ENCODE measurements around the gene RELT. TPM values are rescaled to one million over a fixed set of nuclear protein-coding genes. Genes with fewer than 3 reads are reported as not detected.

Gene RELT
- total RNA-seq, 1 donor from 2014 or later = 37.6 TPM

DNA sequence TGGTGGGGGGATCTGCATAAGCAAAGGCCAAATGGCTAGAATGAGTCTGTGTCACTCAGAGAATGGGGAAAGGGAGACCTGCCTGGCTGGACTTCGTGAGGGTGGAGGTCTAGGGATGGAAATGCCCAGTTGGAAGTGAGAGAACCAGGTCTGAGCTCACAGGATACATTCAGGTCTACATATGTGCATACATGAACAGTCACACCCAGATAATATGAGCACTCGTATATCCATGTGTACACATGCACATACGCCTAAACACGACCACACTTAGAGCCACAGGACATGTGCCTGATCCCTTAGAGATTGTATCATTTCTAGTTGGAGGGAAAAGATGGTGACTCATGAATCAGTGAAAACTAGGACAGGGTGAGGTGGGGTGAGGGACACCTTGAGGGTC lies 21.1 kb upstream of the RELT start:
- no peaks in the 10 kb centered on the region for H3K9me3 Mint-ChIP-seq
- no peak overlapping the region for H3K27ac Mint-ChIP-seq
- H3K36me3 Mint-ChIP-seq (ENCODE audit: low read depth) = no peaks in the 10 kb centered on the region
- no peak for DNase-seq (ENCODE audit: low spot score)
- intact Hi-C loops (cut with micrococcal nuclease) = no loop called here
- H3K4me3 Mint-ChIP-seq = no peak overlapping the region
- peaks cover 6% of the 10 kb centered on the region for H3K27me3 Mint-ChIP-seq (ENCODE audit: insufficient read depth)
- peaks cover 22% of the 10 kb centered on the region for H3K4me1 Mint-ChIP-seq (ENCODE audit: low read depth)

DNA sequence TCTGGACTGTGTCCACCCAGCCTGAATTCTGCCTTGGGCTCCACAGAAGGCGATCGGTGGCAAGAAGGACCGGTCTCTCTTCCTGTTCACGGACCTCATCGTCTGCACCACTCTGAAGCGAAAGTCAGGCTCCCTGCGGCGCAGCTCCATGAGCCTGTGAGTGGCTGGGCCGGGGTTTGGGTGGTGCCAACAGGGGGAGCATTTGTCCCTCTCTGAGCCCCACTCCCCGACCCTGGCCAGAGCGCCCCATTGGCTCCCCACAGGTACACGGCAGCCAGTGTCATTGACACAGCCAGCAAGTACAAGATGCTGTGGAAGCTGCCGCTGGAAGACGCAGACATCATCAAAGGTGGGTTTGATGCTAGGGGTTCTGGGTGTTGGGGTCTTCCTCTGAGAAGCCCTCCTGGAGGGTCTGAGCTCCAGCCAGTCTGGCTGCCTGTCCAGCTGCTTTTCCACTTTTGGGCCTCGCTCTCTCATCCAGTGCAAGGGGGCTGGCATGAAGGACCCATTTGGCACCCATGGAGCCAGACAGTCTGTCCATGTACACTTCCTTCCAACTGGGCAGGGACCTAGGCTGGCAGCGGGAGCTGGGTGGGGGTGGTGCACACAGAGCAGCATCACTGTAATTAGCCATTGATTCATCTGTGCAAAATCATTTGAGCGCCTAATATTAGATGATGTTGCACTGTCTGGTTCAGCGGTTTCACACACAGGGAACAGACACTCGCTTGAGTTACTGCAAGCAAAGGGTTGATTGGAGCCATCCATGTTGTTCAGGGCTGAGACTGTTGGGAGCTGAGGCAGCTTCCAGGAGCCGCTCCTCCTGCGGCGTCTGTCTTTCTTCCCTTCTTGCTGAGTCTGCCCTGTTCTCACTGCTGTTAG lies 19.0 kb upstream of the RELT start:
- Mint-ChIP-seq H3K4me1 (ENCODE audit: low read depth) (peaks cover 7% of the 10 kb centered on the region), H3K27ac (no peak overlapping the region), H3K4me3 (no peak overlapping the region), H3K36me3 (ENCODE audit: low read depth) (no peaks in the 10 kb centered on the region), H3K27me3 (ENCODE audit: insufficient read depth) (peaks cover 6% of the 10 kb centered on the region), H3K9me3 (no peaks in the 10 kb centered on the region)
- intact Hi-C loops (cut with micrococcal nuclease) = no loop called here
- no peak for DNase-seq (ENCODE audit: low spot score)

DNA sequence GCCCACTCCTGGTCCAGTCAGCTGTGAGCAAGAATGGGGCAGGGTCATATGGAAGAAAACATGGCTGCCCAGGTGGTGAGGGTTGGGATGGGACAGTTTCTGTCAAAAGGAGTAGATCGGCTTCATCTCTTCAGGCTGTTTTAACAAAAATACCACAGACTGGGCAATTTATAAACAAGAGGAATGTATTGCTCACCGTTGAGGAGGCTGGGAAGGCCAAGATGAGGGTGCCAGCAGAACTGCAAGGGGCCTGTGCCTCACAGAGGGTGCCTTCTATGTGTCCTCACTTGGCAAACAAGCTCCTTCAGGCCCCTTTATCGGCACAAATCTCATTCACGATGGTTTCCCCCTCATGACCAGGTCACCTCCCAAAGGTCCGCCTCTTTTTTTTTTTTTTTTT lies 18.1 kb upstream of the RELT start:
- DNase-seq (ENCODE audit: low spot score) = no peak
- Mint-ChIP-seq H3K27me3 (ENCODE audit: insufficient read depth) (peaks cover 4% of the 10 kb centered on the region), H3K27ac (no peak overlapping the region), H3K9me3 (no peaks in the 10 kb centered on the region), H3K36me3 (ENCODE audit: low read depth) (no peaks in the 10 kb centered on the region), H3K4me3 (no peak overlapping the region), H3K4me1 (ENCODE audit: low read depth) (peaks cover 7% of the 10 kb centered on the region)
- intact Hi-C loops (cut with micrococcal nuclease) = no loop called here

DNA sequence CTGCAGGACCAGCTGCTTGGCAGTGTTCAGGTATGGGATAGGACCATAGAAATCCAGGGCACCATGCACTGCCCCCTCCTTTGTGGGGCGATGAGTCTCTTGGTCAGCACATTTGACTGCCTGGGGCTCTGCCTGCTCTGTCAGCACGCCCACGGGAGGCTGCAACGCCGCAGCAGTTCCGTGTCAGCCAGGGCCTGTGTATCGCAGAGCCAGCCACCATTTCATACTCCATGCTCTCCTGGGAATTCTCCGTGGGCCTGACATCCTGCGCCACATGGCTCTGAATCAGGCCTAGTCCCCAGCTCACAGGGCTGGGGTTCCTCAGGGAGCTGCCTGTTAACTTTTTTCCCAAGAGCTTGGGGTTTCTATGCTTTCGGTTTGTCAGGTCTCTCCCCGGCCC lies 16.9 kb upstream of the RELT start:
- intact Hi-C loops (cut with micrococcal nuclease) = no loop called here
- Mint-ChIP-seq H3K4me3 (no peak overlapping the region), H3K9me3 (no peaks in the 10 kb centered on the region), H3K27ac (no peak overlapping the region), H3K27me3 (ENCODE audit: insufficient read depth) (peaks cover 4% of the 10 kb centered on the region), H3K36me3 (ENCODE audit: low read depth) (no peaks in the 10 kb centered on the region), H3K4me1 (ENCODE audit: low read depth) (no peaks in the 10 kb centered on the region)
- no peak for DNase-seq (ENCODE audit: low spot score)

DNA sequence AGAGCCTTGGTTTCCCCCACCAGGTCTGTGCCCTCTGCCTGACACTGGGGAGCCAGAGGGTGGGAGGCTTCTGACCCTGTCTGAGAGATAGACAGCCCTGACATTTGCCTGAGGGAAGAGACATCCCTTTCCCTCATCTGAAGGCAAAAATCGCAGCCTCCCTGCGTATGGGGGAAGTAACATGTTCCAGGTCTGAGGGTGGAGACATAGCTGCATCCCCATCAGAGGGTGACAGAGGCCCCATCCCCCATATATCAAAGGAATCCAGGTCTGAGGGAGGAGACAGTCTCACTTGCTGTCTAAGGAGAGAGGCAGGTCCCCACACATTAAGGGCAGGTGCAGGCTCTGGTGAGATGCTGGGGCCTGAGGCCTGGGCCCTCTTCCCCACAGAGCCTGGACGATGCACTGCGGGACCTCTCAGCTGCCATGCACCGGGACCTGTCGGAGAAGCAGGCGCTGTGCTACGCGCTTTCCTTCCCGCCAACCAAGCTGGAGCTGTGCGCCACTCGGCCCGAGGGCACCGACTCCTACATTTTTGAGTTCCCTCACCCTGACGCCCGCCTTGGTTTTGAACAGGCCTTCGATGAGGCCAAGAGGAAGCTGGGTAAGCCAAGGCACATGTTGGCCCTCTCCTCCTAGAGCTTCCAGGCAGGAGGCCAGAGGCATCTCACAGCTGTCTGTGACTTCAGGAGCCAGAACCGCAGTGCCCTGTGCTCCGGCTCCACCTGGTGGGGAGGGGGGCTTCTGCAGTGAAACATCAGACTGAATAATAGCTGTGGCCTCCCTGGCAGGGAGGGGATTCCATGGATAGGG lies 16.1 kb upstream of the RELT start:
- DNase-seq (ENCODE audit: low spot score) = no peak
- Mint-ChIP-seq H3K9me3 (no peaks in the 10 kb centered on the region), H3K4me3 (no peak overlapping the region), H3K4me1 (ENCODE audit: low read depth) (no peaks in the 10 kb centered on the region), H3K27ac (no peak overlapping the region), H3K27me3 (ENCODE audit: insufficient read depth) (peaks cover 2% of the 10 kb centered on the region), H3K36me3 (ENCODE audit: low read depth) (no peaks in the 10 kb centered on the region)
- intact Hi-C loops (cut with micrococcal nuclease) = no loop called here

DNA sequence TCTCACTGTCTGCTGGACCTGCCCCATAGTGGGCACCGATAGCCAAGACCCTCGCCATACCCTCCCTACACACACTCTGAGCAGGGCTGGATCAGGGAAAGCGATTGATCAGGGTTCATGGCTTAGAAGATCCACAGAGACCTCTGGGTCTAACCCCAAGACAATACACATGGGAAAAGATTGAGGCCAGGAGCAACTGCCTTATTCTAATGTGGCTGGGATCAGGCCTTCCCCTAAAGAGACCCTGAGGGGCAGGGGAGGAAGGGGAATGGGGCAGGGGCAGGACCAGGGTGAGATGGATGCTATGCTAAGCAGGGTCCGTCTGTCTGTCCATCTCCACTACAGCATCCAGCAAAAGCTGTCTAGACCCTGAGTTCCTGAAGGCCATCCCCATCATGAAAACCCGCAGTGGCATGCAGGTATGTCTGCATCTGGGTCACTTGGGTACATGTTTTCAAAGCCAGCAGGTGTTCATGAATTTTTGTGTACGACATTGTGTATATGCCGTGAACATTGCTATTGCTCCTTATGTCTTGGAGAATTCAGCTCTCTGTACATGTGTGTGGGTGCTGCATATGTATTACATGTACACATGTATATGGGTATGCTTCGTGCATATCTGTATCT lies 15.3 kb upstream of the RELT start:
- DNase-seq (ENCODE audit: low spot score) = no peak
- H3K36me3 Mint-ChIP-seq (ENCODE audit: low read depth) = no peaks in the 10 kb centered on the region
- H3K4me3 Mint-ChIP-seq = no peak overlapping the region
- H3K27ac Mint-ChIP-seq = no peak overlapping the region
- no peaks in the 10 kb centered on the region for H3K9me3 Mint-ChIP-seq
- H3K27me3 Mint-ChIP-seq (ENCODE audit: insufficient read depth) = peaks cover 2% of the 10 kb centered on the region
- intact Hi-C loops (cut with micrococcal nuclease) = no loop called here
- peaks cover 3% of the 10 kb centered on the region for H3K4me1 Mint-ChIP-seq (ENCODE audit: low read depth)

DNA sequence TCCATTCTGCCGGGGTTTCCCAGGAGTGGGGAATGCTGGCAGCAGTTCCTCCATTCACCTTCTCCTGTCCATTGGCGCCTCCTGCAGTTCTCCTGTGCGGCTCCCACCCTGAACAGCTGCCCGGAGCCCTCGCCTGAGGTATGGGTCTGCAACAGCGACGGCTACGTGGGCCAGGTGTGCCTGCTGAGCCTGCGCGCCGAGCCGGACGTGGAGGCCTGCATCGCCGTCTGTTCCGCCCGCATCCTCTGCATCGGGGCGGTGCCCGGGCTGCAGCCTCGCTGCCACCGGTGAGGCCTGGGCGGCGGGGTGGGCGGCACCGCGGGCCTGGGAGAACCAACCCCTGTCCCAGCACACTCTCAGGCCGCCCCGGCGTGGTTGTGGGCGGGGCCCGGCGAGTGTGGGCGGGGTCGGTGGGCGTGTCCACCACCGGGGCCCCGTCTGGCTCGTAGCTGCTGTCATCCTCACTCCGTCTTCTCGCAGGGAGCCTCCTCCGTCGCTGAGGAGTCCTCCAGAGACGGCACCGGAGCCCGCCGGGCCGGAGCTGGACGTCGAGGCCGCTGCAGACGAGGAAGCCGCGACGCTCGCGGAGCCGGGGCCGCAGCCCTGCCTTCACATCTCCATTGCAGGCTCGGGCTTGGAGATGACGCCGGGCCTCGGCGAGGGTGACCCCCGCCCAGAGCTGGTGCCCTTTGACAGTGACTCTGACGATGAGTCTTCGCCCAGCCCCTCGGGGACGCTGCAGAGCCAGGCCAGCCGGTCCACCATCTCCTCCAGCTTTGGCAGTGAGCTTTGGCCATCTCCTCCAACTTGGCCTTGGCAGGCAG lies 14.0 kb upstream of the RELT start:
- no peak overlapping the region for H3K4me3 Mint-ChIP-seq
- intact Hi-C loops (cut with micrococcal nuclease) = no loop called here
- H3K36me3 Mint-ChIP-seq (ENCODE audit: low read depth) = peaks cover 2% of the 10 kb centered on the region
- H3K4me1 Mint-ChIP-seq (ENCODE audit: low read depth) = peaks cover 13% of the 10 kb centered on the region
- no peaks in the 10 kb centered on the region for H3K9me3 Mint-ChIP-seq
- no peak overlapping the region for H3K27ac Mint-ChIP-seq
- no peak for DNase-seq (ENCODE audit: low spot score)
- peaks cover 2% of the 10 kb centered on the region for H3K27me3 Mint-ChIP-seq (ENCODE audit: insufficient read depth)

DNA sequence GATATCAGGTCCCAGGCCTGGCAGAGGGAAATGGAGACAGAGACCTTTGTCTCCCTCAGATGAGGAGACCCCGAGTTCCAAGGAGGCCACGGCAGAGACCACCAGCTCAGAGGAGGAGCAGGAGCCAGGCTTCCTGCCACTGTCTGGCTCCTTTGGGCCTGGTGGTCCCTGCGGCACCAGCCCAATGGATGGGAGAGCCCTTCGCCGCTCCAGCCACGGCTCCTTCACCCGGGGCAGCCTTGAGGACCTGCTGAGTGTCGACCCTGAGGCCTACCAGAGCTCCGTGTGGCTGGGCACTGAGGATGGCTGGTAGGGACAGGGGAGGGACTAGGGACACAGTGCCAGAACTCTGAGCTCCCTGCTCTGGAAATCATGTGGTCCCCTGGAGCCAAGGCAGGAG lies 13.1 kb upstream of the RELT start:
- Mint-ChIP-seq H3K4me1 (ENCODE audit: low read depth) (peaks cover 23% of the 10 kb centered on the region), H3K27ac (no peak overlapping the region), H3K9me3 (no peaks in the 10 kb centered on the region), H3K36me3 (ENCODE audit: low read depth) (peaks cover 2% of the 10 kb centered on the region), H3K27me3 (ENCODE audit: insufficient read depth) (peaks cover 2% of the 10 kb centered on the region), H3K4me3 (no peak overlapping the region)
- DNase-seq (ENCODE audit: low spot score) = no peak
- intact Hi-C loops (cut with micrococcal nuclease) = no loop called here

DNA sequence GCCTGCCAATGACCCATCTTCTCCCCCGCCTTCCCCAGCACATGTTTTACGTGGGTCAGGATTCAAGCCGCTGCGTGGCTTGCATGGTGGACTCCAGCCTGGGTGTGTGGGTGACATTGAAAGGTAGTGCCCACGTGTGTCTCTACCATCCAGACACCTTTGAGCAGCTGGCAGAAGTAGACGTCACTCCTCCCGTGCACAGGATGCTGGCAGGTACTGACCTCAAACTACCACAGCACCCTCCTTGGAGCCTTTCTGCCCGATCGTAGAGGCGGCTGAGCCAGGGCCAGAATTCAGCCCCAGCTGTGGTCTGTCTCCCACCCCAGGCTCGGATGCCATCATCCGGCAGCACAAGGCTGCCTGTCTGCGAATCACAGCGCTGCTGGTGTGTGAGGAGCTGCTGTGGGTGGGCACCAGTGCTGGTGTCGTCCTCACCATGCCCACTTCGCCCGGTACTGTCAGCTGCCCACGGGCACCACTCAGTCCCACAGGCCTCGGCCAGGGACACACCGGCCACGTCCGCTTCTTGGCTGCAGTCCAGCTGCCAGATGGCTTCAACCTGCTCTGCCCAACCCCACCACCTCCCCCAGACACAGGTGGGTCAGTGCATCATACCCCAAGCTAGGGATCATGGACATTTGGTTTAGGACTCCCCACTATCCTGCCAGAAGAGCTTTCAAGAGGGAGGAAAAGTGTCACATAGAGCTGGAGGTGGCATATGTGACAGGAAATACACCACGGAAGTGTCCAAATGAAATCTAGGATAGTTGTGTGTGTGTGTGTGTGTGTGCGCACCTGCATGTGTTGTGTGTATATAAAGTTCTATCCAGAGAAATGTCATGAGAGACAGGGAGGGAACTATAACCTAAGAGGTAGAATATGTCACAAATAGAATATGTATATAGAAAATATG lies 10.6 kb upstream of the RELT start:
- intact Hi-C loops (cut with micrococcal nuclease) = no loop called here

DNA sequence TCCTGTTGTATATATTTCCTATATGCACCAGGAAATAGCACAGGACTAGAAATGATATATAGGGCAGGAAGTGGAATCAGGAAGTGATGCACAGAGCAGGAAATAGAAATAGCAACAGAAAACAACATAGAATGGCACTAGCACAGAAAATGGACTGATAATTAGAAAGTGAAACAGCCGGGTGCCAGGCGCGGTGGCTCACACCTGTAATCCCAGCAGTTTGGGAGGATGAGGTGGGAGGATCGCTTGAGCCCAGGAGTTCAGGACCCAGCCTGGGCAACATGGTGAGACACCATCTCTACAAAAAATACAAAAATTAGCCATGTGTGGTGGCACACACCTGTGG lies 10.0 kb upstream of the RELT start:
- no peak for DNase-seq (ENCODE audit: low spot score)
- intact Hi-C loops (cut with micrococcal nuclease) = no loop called here
- Mint-ChIP-seq H3K27ac (peak overlapping the region; percentile 81), H3K36me3 (ENCODE audit: low read depth) (peaks cover 2% of the 10 kb centered on the region), H3K27me3 (ENCODE audit: insufficient read depth) (no peaks in the 10 kb centered on the region), H3K4me3 (peak overlapping the region; percentile 37), H3K4me1 (ENCODE audit: low read depth) (peaks cover 23% of the 10 kb centered on the region), H3K9me3 (no peaks in the 10 kb centered on the region)

More for the DNA sequence above, 10.6 kb upstream of the RELT start:
- Mint-ChIP-seq H3K27me3 (ENCODE audit: insufficient read depth) (no peaks in the 10 kb centered on the region), H3K27ac (peak overlapping the region; percentile 81), H3K4me1 (ENCODE audit: low read depth) (peaks cover 23% of the 10 kb centered on the region), H3K9me3 (no peaks in the 10 kb centered on the region), H3K36me3 (ENCODE audit: low read depth) (peaks cover 2% of the 10 kb centered on the region), H3K4me3 (peak overlapping the region; percentile 37)
- DNase-seq (ENCODE audit: low spot score) = no peak

DNA sequence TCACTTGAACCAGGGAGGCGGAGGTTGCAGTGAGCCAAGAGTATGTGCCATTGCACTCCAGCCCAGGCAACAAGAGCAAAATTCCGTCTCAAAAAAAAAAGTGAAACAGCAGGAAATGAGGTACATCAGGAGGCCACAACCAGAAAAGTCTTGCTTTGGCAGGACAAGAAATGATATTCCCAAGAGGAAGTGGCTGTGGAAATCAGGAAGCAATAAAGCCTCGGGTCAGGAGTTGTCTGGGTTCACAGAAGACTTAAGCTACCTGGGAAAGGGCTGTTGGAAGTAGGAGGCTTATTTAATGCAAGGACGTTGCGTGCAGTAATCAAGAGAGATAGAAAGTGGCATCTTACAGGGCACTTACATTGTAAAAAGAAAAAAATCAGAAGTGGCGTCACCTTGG lies 9.2 kb upstream of the RELT start:
- Mint-ChIP-seq H3K9me3 (no peaks in the 10 kb centered on the region), H3K4me1 (ENCODE audit: low read depth) (peaks cover 23% of the 10 kb centered on the region), H3K36me3 (ENCODE audit: low read depth) (peaks cover 2% of the 10 kb centered on the region), H3K4me3 (no peak overlapping the region), H3K27me3 (ENCODE audit: insufficient read depth) (no peaks in the 10 kb centered on the region), H3K27ac (no peak overlapping the region)
- no peak for DNase-seq (ENCODE audit: low spot score)
- intact Hi-C loops (cut with micrococcal nuclease) = loop anchor here (1.0 kb wide), 1 partner anchor 9 kb away; the partner anchor contains the start of gene RELT
